ENCODE measurements around the gene BRD1.

- TF ChIP-seq CTCF (IDR thresholded peaks at IDR 0.05; ENCODE audit: poor library complexity, severe bottlenecking), result no peak
- no peak for TF ChIP-seq MXI1 (conservative IDR thresholded peaks at IDR 0.05; ENCODE audit: poor library complexity, severe bottlenecking)
- no peak for TF ChIP-seq REST (IDR thresholded peaks at IDR 0.05; ENCODE audit: borderline replicate concordance)
Observed at GRCh38 chr22:49779853-49780697, 47.6 kb downstream of the BRD1 start.

Data from neural cell (in vitro differentiated cells).